ENCODE measurements around the gene TGM2.

The TGM2 gene

DNA sequence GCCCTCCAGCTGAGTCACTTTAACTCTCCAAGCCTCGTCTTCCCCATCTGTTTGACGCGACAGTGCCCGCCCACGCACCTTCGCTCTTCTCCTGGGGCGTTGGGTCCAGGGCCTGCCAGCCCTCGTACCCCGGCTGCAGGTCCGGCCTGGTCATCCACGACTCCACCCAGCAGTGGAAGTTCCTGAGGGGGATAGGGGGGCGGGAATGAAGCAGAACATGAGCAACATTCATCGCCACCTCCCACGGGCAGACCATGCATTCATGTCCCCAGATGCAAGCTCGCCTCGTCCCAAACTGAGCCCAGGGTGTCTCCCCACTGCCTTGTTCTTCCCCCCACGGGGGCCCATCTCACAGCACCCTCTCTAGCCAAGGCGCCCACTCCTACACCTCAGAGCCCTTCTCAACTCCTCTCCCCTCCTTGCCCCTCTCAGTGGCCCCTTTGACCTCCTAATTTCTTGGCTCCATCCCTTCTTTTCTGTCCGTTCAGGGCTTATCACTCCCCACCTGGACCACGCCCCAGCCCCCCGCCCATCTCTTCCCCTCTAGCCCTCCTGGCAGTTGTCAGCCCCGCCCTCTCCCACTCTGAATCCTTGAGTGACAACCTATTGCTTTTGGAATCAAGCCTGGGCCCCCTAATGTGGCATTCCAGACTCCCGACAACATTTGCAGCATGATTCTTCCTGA lies 23.7 kb downstream of the TGM2 start:
- no peaks in the 10 kb centered on the region for H3K79me2 ChIP-seq (ENCODE audit: insufficient read depth, low read depth)
- H3K4me1 ChIP-seq (ENCODE audit: low read depth, poor library complexity, severe bottlenecking), result peaks cover 11% of the 10 kb centered on the region
- H4K20me1 ChIP-seq (ENCODE audit: insufficient read depth), result no peaks in the 10 kb centered on the region
- H3K9ac ChIP-seq, result no peak overlapping the region
- H3K27me3 ChIP-seq (ENCODE audit: insufficient read depth, low read depth), result no peaks in the 10 kb centered on the region
- no peak overlapping the region for H3K4me3 ChIP-seq (IDR thresholded peaks at IDR 0.05; ENCODE audit: insufficient read depth, low read depth, low read length)
- no peak overlapping the region for H2AFZ ChIP-seq (ENCODE audit: low read depth)
- H3K27ac ChIP-seq, result no peak overlapping the region
- TF ChIP-seq, protein P1, sequence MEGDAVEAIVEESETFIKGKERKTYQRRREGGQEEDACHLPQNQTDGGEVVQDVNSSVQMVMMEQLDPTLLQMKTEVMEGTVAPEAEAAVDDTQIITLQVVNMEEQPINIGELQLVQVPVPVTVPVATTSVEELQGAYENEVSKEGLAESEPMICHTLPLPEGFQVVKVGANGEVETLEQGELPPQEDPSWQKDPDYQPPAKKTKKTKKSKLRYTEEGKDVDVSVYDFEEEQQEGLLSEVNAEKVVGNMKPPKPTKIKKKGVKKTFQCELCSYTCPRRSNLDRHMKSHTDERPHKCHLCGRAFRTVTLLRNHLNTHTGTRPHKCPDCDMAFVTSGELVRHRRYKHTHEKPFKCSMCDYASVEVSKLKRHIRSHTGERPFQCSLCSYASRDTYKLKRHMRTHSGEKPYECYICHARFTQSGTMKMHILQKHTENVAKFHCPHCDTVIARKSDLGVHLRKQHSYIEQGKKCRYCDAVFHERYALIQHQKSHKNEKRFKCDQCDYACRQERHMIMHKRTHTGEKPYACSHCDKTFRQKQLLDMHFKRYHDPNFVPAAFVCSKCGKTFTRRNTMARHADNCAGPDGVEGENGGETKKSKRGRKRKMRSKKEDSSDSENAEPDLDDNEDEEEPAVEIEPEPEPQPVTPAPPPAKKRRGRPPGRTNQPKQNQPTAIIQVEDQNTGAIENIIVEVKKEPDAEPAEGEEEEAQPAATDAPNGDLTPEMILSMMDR (conservative IDR thresholded peaks at IDR 0.05; ENCODE audit: low read depth, low read length), result no peak
- no peaks in the 10 kb centered on the region for H3K36me3 ChIP-seq (ENCODE audit: insufficient read depth)
- no peak overlapping the region for H3K4me2 ChIP-seq

DNA sequence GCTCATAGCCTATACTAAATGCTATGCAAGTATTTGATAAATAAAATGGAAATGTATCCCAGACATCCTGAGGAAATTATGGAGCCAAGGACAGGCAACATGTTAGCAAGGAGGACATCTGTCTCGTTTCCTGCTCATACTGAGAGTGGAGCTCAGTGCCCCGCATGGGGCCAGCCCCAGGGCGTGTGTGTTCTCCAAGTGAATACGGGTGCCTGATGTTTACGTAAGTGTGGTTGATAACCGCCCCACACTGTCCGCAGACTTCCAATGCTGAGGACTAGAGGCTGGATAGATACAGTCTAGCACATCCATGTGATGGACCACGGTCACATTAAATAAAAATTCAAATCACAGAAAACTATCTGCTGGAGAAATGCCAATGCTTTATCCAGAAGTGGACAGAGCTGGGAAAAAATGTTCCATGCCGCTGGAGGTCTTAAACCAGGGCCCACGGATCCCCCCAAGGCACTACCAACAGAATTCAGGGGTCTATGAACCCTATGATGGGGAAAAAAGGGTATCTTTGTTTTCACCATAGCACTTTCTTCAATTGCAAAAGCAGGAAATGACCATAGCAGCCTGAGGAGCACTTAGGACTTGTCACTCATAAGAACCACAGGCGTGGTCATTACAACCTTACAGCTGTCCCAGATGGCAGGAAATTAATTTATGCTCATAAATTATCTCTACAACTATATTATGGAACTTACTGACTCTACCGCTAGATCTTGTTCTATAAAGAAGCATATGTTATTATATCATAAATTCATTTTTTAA lies 24.9 kb downstream of the TGM2 start:
- Histone ChIP-seq H3K79me2 (ENCODE audit: insufficient read depth, low read depth) (no peaks in the 10 kb centered on the region), H3K4me3 (IDR thresholded peaks at IDR 0.05; ENCODE audit: insufficient read depth, low read depth, low read length) (no peak overlapping the region), H3K27me3 (ENCODE audit: insufficient read depth, low read depth) (no peaks in the 10 kb centered on the region), H3K36me3 (ENCODE audit: insufficient read depth) (no peaks in the 10 kb centered on the region), H3K4me2 (no peak overlapping the region), H3K4me1 (ENCODE audit: low read depth, poor library complexity, severe bottlenecking) (peaks cover 11% of the 10 kb centered on the region), H4K20me1 (ENCODE audit: insufficient read depth) (no peaks in the 10 kb centered on the region), H3K27ac (no peak overlapping the region), H2AFZ (ENCODE audit: low read depth) (no peak overlapping the region), H3K9ac (no peak overlapping the region)
- TF ChIP-seq, protein P1 (conservative IDR thresholded peaks at IDR 0.05; ENCODE audit: low read depth, low read length), result no peak

DNA sequence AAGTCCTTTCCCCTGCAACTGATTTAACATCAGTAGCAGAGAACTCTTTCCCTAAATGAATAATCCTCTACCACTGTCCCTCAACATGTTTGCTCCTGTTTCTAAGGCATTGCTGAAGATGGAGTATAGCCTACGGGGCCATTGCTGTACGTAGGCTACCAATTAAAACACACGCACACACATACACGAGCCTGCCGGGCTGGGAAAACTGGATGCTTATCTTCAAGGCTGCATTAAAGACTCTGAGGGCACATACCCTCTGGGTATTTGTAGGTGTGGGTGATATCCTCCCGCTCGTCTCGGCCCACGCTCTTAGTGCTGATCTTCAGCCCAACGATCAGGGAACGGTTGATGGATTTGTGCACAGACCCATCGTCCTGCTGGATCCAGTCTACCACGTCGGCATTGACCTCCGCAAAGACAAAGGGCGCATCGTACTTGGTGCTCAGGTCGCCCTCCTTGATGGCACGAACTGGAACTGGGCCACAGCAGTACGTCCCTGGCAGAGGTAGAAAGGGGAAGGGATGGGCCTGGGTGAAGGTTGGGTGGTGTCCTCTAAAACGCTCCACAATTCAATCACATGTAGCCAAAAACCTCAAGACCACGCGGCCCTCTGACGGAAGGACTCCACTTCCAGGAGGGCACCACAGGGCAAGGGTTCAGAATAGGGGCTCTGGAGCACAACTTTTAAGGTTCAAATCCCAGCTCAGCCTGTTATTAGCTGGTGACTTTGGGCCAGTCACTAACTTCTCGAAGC lies 25.7 kb downstream of the TGM2 start:
- Histone ChIP-seq H2AFZ (ENCODE audit: low read depth) (no peak overlapping the region), H3K27ac (no peak overlapping the region)

DNA sequence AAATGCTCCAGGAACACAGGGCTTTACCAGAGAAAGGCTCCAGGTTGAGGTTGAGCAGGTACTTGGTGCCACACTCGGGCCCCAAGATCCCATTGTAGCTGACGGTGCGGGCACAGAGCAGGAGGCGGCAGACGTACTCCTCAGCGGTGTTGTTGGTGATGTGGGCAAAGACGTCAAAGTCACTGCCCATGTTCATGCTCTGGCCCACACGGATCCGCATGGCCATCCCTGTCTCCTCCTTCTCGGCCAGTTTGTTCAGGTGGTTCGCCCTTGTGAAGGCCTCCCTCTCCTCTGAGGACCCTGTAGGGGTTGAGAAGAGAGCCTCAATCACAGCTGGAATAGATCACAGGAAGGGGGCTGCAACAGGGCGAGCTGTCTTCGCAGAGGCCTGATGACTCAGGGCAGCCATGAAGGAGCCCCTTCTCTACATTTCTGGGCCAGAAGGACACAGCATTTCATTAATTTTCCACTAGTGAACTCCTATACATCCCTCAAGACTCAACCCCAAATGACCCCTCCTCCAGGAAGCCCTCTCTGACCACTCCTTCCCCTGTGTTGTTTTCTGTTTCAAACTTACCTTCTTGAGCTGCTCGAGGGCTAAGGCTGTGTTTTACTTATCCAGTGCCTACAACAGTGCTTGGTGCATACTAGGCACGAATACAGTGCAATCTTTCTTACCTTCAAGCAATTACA lies 26.8 kb downstream of the TGM2 start:
- Histone ChIP-seq H3K4me3 (IDR thresholded peaks at IDR 0.05; ENCODE audit: insufficient read depth, low read depth, low read length) (no peak overlapping the region), H3K9ac (no peak overlapping the region), H3K4me2 (no peak overlapping the region), H2AFZ (ENCODE audit: low read depth) (no peak overlapping the region), H3K4me1 (ENCODE audit: low read depth, poor library complexity, severe bottlenecking) (no peaks in the 10 kb centered on the region), H4K20me1 (ENCODE audit: insufficient read depth) (no peaks in the 10 kb centered on the region), H3K79me2 (ENCODE audit: insufficient read depth, low read depth) (no peaks in the 10 kb centered on the region), H3K27me3 (ENCODE audit: insufficient read depth, low read depth) (no peaks in the 10 kb centered on the region), H3K27ac (no peak overlapping the region), H3K36me3 (ENCODE audit: insufficient read depth) (no peaks in the 10 kb centered on the region)
- TF ChIP-seq, protein P1 (conservative IDR thresholded peaks at IDR 0.05; ENCODE audit: low read depth, low read length), result no peak

More for the DNA sequence above, 25.7 kb downstream of the TGM2 start:
- Histone ChIP-seq H4K20me1 (ENCODE audit: insufficient read depth) (no peaks in the 10 kb centered on the region), H3K27me3 (ENCODE audit: insufficient read depth, low read depth) (no peaks in the 10 kb centered on the region), H3K36me3 (ENCODE audit: insufficient read depth) (no peaks in the 10 kb centered on the region), H3K4me1 (ENCODE audit: low read depth, poor library complexity, severe bottlenecking) (peaks cover 9% of the 10 kb centered on the region), H3K4me3 (IDR thresholded peaks at IDR 0.05; ENCODE audit: insufficient read depth, low read depth, low read length) (no peak overlapping the region), H3K79me2 (ENCODE audit: insufficient read depth, low read depth) (no peaks in the 10 kb centered on the region), H3K4me2 (no peak overlapping the region), H3K9ac (no peak overlapping the region)
- TF ChIP-seq, protein P1 (conservative IDR thresholded peaks at IDR 0.05; ENCODE audit: low read depth, low read length), result no peak
